ENCODE measurements around the gene DNAJC8. TPM values are rescaled to one million over a fixed set of nuclear protein-coding genes. Genes with fewer than 3 reads are reported as not detected.

Gene DNAJC8
- total and polyA plus RNA-seq, 12 donors, result 39.7 to 74.0 (median 58.0) TPM

- no peak for ATAC-seq
- H3K9me3 ChIP-seq, result no peaks in the 10 kb centered on the region
- DNase-seq, result no peak
- H3K4me3 ChIP-seq, result no peak overlapping the region
- no peaks in the 10 kb centered on the region for H3K27me3 ChIP-seq
- peaks cover 0 to 38% (median 31%) of the 10 kb centered on the region in 9 donors for H3K36me3 ChIP-seq
- WGBS, 2 donors, result 73 to 81% methylated on average over 3 of the region's 3 CpGs
- no peak for TF ChIP-seq CTCF (IDR thresholded peaks at IDR 0.05)
- peak overlapping the region in 1 of 10 donors; percentile 36 for H3K27ac ChIP-seq
- intact Hi-C loops (cut with DNase I), result loop anchor here in 2 of 10 donors (10.0 kb wide), 2 partner anchors 342 to 352 kb away; no protein-coding TSS in a partner anchor
- peaks cover 0 to 22% (median 12%) of the 10 kb centered on the region in 9 donors for H3K4me1 ChIP-seq
Measured at GRCh38 chr1:28196330-28196729, 36.5 kb downstream of the DNAJC8 start.

- TF ChIP-seq CTCF (IDR thresholded peaks at IDR 0.05), result no peak
- 100% methylated on average over 1 of the region's 1 CpG for WGBS, 2 donors
- intact Hi-C loops (cut with DNase I), result loop anchor here in 2 of 10 donors (10.0 kb wide), 2 partner anchors 341 to 351 kb away; no protein-coding TSS in a partner anchor
Measured at GRCh38 chr1:28195780-28196179, 37.0 kb downstream of the DNAJC8 start.

GRCh38 chr1:28194326-28195035 lies 38.3 kb downstream of the DNAJC8 start:
- WGBS, 2 donors, result 85% methylated on average over 8 of the region's 8 CpGs
- intact Hi-C loops (cut with DNase I), result loop anchor here in 2 of 10 donors (10.0 kb wide), 2 partner anchors 340 to 350 kb away; no protein-coding TSS in a partner anchor

More at GRCh38 chr1:28195780-28196179, 37.0 kb downstream of the DNAJC8 start:
- Histone ChIP-seq H3K4me3 (no peak overlapping the region), H3K9me3 (no peaks in the 10 kb centered on the region), H3K36me3 (peaks cover 0 to 33% (median 25%) of the 10 kb centered on the region in 9 donors), H3K27me3 (no peaks in the 10 kb centered on the region), H3K4me1 (peaks cover 0 to 27% (median 12%) of the 10 kb centered on the region in 9 donors), H3K27ac (no peak overlapping the region)
- DNase-seq (no peak), ATAC-seq (no peak)

More at GRCh38 chr1:28194326-28195035, 38.3 kb downstream of the DNAJC8 start:
- no peaks in the 10 kb centered on the region for H3K27me3 ChIP-seq
- TF ChIP-seq CTCF (IDR thresholded peaks at IDR 0.05), result no peak
- H3K4me1 ChIP-seq, result peaks cover 0 to 29% (median 12%) of the 10 kb centered on the region in 9 donors
- H3K27ac ChIP-seq, result no peak overlapping the region
- DNase-seq, result no peak
- H3K36me3 ChIP-seq, result peaks cover 0 to 20% (median 12%) of the 10 kb centered on the region in 9 donors
- H3K4me3 ChIP-seq, result no peak overlapping the region
- peak in 1 of 8 donors; percentile 7 for ATAC-seq
- H3K9me3 ChIP-seq, result no peaks in the 10 kb centered on the region
